Tongue (tissue), 2 donors: ENCODE results near the gene PTPN5. TPM values are rescaled to one million over a fixed set of nuclear protein-coding genes. Genes with fewer than 3 reads are reported as not detected.
A peak's percentile ranks its signal among the peaks of the same experiment; 100 is the strongest.
"Not testable (repeated sequence)": the region's sequence is repeated elsewhere in the genome, so short reads cannot be mapped to it uniquely, and the experiment has no call there.

Source experiments
- DNase-seq: peaks from one replicate; pipeline ENCODE4 v3.0.0-alpha.2; 2015
- total RNA-seq: library from RNA; depleted of rRNA; stranded (reverse); fragments of >200 nt; gene quantifications from one replicate; pipeline ENCODE4 v1.2.3, GENCODE V29; 2014

Gene PTPN5
- 0.62 TPM for total RNA-seq

GRCh38 chr11:18791207-18791968 lies at the start of gene PTPN5:
Gene PTPN5 (minus strand): TSS chr11:18791798. CDS start chr11:18771958, 19,840 bp downstream.
- peak; percentile 48 for DNase-seq

DNA sequence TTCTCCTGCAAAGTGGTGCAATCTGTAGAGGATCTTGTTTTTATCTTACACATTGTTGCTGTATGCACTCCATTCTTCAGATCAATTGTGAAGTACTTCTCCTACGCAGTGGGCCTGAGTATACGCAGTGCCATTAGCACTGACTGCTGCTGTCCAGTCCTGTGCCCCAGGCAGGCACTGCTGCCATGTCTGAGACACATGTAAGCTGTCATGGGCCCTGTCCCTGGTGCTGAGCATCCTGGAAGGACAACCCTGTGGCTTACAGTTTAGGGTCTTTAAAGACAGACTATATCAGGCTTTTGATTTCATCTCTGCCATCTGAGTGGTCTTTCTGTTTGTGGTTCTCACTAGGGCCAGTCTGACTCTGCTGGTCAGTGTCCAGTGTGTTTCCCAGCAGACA lies 44.8 kb upstream of the PTPN5 start:
- DNase-seq: peak; percentile 1

DNA sequence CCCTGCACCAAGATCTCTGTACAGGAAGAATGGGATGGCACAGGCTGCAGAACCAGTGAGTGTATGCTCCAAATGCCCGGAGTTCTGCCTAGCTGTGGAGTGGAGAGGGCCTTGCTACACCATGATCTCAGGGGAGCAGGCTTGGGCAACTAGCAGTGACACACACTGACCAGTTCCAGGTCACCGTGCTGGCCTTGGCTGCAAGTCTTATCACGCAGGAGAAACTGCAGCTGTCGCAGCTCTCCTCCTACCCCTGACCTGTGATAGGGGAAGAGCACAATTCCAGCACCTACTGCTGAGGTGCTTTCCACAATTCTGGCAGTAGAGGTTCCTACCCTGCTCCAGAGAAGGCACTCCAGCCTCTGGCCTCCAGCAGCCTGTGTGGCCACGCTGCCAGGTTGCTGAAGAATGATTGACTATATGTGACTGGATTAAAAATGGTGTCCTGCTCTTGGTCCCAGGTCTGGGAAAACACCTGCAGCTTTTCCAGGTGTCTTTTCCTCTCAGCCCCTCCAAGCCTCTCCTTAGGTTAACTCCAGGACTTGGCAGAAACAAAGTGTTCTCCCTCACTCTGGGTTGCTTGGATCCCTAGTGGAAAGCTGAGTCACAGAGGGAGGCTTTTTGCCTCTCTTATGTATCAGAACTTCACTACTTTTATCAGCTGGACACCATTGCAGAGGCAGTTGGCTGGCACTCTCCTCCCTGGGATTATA lies 43.3 kb upstream of the PTPN5 start:
- no peak for DNase-seq

DNA sequence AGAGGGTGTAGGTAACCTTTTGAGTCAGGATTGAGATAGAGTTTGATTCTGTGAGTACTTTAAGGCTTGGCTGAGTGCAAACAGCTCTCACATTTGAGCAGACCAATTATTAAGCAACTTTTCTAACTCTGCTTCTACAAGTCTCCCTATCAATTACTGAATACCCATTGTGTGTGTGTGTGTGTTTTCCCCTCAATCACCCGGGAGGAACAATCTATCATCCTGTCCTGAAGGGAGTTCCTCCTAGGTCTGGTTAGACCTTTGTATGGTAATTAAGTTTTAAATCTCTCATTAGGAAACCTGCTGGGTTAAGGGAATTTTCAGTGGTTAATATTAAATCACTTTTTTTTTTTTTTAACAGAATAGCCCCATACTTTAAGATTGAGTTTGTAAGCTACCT lies 28.6 kb upstream of the PTPN5 start:
- DNase-seq: not testable (repeated sequence)

GRCh38 chr11:18804199-18804999 lies 12.8 kb upstream of the PTPN5 start:
- no peak for DNase-seq

DNA sequence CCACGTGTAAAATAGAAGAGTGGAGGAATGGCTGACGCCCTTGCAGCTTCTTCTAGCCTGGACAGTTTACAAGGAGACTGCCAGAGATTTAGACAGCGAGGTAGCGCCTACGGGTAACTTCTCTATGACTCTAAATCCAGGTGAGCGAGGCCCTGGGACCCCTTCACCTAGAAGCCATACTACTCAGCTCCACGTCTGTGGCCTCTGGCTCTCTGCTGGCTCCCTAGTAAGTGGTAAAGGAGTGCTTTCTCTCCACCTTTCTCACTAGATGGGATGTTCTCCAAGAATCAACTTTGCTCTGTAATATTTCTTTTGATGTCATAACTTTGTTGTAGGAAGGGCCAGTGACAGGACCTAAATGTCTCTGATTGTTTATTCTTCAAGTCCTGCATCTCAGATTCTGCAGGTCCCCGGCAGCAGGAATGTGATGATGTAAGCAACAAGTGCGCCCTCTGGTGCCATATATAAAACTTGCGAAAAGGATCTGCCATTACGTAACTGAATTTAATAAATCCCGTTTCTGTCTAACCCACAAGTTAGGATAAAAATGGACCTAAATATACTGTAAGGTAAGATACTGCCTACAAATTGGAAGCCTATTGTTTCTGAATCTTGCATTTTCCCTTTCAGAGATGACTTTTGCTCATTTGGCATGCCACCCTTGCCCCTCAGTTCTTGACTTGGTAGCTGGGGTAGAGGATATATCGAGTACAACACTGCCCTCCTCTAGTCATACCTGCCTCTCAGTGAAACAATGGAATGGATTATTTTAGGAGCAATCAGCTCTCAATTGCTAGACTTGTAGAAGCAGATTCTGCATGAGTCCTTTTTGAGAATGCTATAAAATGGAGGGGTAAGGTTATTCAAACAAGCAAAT lies 11.0 kb upstream of the PTPN5 start:
- DNase-seq: peak; percentile 79

GRCh38 chr11:18798799-18799469 lies 7.3 kb upstream of the PTPN5 start:
- no peak for DNase-seq

DNA sequence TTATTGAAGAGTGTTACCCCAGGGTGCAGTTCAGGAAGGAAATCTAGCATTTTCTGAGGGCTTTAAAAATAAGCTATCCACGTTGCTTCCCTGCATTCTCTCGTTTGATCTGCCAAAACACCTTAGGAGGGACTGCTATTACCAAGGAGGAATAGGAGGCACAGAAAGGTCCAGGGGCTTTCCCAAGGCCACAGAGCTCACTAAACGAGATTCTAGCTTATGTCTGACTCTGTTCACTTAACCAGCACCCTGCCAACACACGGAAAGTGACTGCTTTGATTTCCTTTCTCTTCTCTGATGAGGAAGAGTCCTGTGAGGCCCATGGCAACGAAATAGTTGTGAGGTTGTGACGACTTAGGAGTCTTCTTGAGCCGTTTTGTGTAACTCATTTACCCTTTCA lies 3.4 kb upstream of the PTPN5 start:
- DNase-seq: no peak

GRCh38 chr11:18792827-18793226 lies 1.2 kb upstream of the PTPN5 start:
- no peak for DNase-seq

- DNase-seq: no peak
These were observed 501 bp upstream of the PTPN5 start for GRCh38 chr11:18791969-18792628.

DNA sequence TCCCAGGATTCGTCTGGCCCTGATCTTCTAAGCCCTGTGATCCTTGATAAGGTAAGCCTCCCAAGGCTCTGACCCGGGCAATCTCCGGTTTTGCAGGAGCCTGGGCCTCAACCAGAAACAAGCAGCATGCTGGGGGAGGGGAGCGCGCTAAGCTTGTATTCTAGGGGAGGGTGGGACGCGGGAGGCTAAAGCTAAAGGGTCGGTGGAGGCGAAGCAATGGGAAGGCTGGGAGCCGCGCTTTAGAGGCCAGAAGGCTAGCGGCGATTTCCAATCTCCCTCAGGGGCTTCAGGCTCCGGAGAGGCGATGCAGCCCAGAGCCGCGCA lies 753 bp downstream of the PTPN5 start:
- DNase-seq: no peak

DNA sequence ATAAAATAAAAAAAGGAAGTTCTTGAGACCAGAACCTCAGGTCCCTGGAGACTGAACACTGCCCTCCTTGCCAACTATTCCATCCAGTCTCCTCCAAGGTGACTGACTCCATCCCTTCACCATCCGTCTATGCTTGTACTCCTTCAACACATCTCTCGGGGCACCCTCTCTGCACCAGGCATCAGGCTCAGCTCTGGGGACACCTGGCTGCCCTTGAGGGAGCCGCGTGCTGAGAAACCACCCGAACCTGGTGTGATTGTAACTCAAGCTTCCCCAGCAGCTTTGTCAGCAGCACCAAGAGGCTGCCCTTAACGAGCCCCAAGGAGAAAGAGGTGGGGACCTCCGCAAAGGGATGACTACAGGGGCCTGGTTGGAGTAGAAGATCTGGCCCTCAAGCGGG lies 1.7 kb downstream of the PTPN5 start:
- no peak for DNase-seq

DNA sequence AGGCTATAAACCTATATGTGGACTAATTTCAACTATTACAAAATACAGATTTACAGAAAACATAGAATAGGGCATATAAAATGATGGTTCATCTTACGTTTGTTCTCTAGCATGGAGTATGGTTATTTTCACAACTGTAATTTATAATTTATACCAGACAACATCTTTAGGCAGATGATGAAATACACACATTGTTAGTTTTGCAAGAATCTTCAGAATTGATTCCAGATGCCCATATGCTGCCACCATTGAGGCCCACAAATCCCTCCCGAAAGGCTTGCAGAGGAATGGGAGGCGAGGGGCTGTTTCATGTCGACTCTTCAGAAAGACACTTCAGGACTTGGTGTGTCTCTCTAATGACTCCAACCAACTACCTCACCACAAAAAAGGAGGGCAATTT lies 6.2 kb downstream of the PTPN5 start:
- DNase-seq: peak; percentile 34

- DNase-seq: no peak
These were observed 10.7 kb downstream of the PTPN5 start for GRCh38 chr11:18780896-18781295.

DNA sequence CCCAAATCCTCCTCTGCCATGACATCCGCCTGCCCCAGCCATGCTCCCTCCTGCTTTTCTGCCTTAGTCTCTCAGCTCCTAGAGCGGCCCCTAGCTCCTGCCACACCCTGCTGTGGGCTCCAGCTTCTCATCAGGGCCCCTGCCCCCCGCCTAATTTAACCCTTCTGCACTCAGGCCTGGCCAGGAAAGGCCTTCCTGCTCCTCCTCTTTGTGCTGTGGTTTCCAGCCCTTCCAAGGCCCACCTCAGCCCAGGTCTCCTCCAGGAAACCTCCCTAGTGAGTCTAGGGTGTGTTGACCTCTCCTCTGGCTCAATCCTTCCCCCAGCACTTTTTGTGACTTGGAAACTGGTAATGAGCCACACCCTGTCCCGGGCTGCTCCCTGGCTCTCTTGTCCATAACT lies 11.3 kb downstream of the PTPN5 start:
- DNase-seq: no peak

DNA sequence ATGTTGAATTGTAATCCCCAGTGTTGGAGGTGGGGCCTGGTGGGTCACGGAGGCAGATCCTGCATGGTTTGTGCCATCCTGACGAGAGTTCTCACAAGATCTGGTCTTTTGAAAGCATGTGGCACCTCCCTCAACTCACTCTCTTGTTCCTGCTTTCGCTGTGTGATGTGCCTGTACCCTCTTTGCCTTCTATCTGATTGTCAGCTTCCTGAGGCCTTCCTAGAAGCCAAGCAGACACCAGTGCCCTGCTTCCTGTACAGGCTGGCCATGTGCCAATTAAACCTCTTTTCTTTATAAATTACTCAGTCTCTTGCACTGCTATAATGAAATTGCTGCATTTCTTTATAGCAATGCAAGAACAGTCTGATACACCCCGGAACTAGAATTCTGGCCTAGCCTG lies 13.1 kb downstream of the PTPN5 start:
- no peak for DNase-seq

DNA sequence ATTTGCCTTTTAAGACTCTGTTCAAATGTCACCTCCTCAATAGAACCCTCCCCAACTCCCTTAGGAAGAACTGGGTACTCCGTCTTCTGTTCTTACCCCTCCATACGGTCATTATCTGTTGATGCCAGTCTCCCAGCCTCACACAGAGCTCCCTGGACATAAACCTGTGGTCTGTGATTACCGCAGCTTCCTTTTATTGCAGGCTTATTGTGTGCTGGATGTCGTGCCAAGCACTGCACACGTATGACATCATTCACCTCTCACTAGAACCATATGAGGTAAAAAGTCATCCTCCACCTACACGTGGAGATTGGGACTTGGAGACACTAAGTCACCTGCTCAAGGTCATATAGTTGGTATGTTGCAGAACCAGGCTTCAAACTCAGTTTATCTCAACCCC lies 15.3 kb downstream of the PTPN5 start:
- no peak for DNase-seq

DNA sequence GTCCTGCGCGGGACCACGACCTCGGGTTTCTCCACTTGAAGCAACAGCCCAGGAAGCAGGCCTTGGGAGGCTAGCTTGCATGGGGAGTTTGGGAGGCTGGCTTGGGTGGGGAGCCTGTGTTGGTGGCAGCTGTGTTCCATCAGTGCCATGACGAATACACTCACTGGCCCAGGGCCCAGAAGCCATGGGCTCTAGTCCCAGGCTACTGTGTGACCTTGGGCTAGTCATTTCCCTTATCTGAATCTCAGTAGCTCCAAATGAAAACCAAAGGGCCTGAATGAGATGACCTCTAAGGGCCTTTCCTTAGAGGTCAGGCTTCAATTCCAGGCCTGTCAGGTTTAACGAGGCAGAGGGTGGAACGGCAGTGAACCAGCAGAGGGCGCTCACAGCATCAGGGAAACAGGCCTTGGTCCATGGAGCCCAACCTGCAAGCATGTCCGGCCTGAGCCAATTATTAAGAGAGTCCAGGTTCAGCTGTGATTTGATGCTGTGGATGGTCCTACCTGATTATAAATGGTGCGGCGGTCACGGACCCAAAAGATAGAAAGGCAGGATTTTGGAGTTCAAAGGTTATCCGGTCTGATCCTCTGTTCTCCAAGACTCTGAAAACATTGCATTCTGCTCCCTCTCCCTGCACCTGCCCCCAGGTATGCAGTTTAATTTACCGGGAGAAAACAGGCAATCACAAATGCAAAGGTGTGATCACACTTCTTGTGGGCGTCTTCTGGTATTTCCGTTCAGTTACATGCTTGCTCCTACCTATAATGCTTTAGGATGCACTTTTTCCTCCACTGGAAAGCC lies 15.9 kb downstream of the PTPN5 start:
- peak; percentile 31 for DNase-seq

- no peak for DNase-seq
These were observed 16.8 kb downstream of the PTPN5 start for GRCh38 chr11:18774801-18775200.

GRCh38 chr11:18773681-18774080 lies 17.9 kb downstream of the PTPN5 start:
- no peak for DNase-seq
